ENCODE data around the gene MGMT. TPM values are rescaled to one million over a fixed set of nuclear protein-coding genes. Genes with fewer than 3 reads are reported as not detected.

The MGMT gene
- total RNA-seq, 2 experiments from 2014 or later: 24.6 to 26.0 TPM

DNA sequence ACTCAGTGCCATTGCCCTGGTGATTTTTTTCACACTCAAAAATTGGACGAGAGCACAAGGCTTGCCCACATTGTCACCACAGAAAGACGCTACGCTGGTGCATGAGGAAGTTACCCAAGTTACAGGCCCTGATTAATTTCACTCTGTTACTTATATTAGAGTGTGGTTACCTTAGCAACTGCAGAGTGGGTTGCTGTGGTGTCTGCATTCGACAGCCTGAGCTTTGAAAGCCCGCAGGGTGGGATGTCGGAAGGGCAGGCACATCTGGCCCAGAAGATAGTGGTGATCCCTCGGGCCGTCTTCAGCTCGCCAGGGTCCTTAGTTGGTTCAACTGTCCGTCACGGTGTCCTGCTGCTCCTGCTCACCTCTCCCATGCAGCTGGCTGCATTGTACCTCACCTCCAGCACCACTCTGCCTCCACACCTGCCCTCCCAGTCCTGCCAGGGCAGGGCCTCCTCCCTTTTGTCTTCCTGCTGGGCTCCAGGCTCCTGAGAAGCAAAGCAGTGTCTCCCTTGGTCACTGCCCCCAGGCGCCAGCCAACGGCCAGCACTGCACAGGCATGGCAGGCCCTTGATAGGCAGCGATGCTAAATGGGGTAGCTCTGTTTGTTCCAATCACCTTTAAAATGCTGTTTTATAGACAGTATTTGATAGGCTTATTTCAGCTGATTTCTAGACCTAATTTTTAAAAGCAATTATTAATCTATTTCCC is 329.8 kb downstream of the MGMT start:
- intact Hi-C loops (cut with micrococcal nuclease): no loop called here
- CTCF ChIA-PET: no interaction called here
- Mint-ChIP-seq H3K27me3 (ENCODE audit: low read depth) (no peaks in the 10 kb centered on the region), H3K9me3 (peaks cover 44% of the 10 kb centered on the region), H3K4me3 (no peak overlapping the region), H3K27ac (no peak overlapping the region), H3K36me3 (ENCODE audit: low read depth) (peaks cover 7% of the 10 kb centered on the region), H3K4me1 (ENCODE audit: low read depth) (no peaks in the 10 kb centered on the region)
- DNase-seq: no peak

DNA sequence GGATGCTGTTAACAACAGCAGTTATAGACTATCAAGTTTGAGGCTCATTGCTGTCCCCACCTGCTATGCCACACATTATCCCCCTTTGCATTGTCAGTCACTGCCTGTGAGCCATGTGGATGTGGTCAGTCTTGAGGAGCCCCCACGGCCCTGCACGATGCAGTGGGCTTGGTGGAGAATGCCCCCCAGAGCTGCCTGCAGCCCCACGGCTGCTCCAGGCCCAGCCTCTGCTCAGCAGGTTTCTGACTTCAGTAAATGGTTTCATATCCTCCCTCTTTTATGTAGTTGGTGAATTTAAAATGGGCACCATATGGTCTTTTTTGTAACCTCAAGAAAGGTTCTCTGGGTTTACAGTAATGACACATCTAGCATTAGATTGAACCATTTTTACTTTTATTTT is 332.9 kb downstream of the MGMT start:
- H3K36me3 Mint-ChIP-seq (ENCODE audit: low read depth): peaks cover 6% of the 10 kb centered on the region
- H3K4me1 Mint-ChIP-seq (ENCODE audit: low read depth): no peaks in the 10 kb centered on the region
- H3K27ac Mint-ChIP-seq: no peak overlapping the region
- CTCF ChIA-PET: no interaction called here
- no peak for DNase-seq
- no peak overlapping the region for H3K4me3 Mint-ChIP-seq
- peaks cover 33% of the 10 kb centered on the region for H3K9me3 Mint-ChIP-seq
- intact Hi-C loops (cut with micrococcal nuclease): no loop called here
- peaks cover 2% of the 10 kb centered on the region for H3K27me3 Mint-ChIP-seq (ENCODE audit: low read depth)

DNA sequence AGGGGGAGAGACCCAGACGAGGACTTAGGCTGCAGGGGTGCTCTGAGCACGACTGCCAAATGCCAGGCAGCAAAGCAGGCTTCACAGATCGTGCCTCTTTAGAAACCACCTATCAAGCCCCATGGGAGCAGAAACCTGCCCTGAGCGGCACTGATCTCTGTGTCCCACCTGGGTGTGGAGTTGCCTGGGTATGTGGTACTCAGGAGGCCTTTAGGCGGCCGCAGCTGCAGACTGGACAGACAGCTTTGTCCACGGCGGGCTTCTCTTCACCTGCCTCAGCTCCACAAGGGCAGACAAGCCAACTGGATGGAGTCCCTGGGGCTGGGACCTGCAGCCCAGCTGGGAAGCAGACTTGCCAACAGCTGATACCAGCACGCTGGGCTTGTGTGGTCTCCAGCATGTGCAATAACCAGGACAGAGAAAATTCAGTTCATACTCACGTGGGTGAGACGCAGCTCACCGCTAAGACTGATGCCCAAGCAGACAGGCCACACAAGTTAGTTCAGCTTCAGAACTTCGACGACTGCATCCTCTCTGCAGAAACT is 333.8 kb downstream of the MGMT start:
- peaks cover 4% of the 10 kb centered on the region for H3K36me3 Mint-ChIP-seq (ENCODE audit: low read depth)
- CTCF ChIA-PET: no interaction called here
- peaks cover 2% of the 10 kb centered on the region for H3K27me3 Mint-ChIP-seq (ENCODE audit: low read depth)
- H3K9me3 Mint-ChIP-seq: peaks cover 32% of the 10 kb centered on the region
- H3K4me1 Mint-ChIP-seq (ENCODE audit: low read depth): no peaks in the 10 kb centered on the region
- no peak overlapping the region for H3K27ac Mint-ChIP-seq
- intact Hi-C loops (cut with micrococcal nuclease): no loop called here
- no peak for DNase-seq
- no peak overlapping the region for H3K4me3 Mint-ChIP-seq

DNA sequence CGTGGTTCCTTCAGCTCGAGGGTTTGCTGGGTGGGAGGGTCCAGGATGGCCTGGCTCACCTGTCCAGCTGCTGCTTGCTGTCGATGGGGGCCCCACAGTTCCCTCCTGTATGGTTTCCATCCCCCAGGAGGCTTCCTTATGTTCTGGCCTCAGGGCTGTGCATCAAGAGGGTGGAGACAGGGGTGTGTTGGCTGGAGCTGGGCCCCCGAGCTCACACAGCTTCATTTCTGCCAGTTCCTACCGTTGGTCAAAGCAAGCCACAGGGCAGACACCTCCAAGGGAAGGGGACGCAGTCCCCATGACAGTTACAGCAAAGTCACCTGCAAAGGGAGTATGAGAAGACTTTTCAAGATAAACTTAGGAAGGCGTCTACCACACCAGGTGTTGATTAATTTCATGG is 340.2 kb downstream of the MGMT start:
- Mint-ChIP-seq H3K27me3 (ENCODE audit: low read depth) (peaks cover 5% of the 10 kb centered on the region), H3K4me1 (ENCODE audit: low read depth) (no peaks in the 10 kb centered on the region), H3K36me3 (ENCODE audit: low read depth) (peaks cover 9% of the 10 kb centered on the region), H3K27ac (no peak overlapping the region), H3K4me3 (no peak overlapping the region), H3K9me3 (peaks cover 21% of the 10 kb centered on the region)
- no peak for DNase-seq
- intact Hi-C loops (cut with micrococcal nuclease): no loop called here
- CTCF ChIA-PET: no interaction called here

DNA sequence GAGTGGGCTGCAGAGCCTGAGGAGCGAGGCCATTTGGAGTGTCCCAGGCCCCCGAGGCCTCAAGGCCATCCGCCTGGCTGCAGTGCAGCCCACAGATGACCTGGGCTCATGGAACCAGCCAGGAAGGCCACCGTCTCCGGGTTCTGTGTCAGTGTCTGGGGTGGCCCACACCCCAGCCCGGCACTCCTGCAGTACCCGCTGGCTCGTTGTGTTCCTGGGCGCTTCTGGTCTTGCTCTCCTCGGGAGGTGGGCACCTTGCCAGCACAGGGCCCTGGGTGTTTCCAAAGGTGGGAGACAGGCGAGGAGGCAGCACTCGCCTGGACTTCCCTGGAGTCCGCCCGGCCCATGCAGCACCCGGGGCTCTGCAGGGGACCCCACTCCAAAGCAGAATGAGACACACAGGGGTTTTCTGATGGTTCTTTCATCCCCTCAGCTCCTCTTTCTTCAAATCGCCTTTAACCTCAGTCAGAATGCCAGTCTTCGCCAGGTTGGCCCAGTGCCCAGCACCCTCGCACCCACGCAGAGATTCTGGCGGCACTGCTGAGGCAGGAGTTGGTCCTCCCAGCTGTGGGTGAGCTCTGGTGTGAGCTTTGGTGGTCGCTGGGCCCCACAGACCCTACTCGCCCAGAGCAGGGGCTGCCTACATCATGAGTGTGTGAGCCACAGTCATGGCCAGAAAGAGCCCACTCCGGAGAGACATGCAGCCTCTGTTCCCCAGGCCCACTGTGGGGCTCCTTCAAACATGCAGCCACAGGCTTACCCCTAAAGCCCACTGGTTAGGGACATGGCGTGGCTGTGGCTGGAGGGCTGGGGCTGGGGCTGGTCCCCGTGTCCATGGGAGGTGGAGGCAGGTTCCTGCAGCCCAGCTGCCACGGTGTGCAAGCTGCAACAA is 341.3 kb downstream of the MGMT start:
- Mint-ChIP-seq H3K9me3 (peaks cover 21% of the 10 kb centered on the region), H3K27me3 (ENCODE audit: low read depth) (peaks cover 5% of the 10 kb centered on the region), H3K4me3 (no peak overlapping the region), H3K27ac (no peak overlapping the region), H3K4me1 (ENCODE audit: low read depth) (no peaks in the 10 kb centered on the region), H3K36me3 (ENCODE audit: low read depth) (peaks cover 9% of the 10 kb centered on the region)
- intact Hi-C loops (cut with micrococcal nuclease): no loop called here
- CTCF ChIA-PET: no interaction called here
- no peak for DNase-seq

DNA sequence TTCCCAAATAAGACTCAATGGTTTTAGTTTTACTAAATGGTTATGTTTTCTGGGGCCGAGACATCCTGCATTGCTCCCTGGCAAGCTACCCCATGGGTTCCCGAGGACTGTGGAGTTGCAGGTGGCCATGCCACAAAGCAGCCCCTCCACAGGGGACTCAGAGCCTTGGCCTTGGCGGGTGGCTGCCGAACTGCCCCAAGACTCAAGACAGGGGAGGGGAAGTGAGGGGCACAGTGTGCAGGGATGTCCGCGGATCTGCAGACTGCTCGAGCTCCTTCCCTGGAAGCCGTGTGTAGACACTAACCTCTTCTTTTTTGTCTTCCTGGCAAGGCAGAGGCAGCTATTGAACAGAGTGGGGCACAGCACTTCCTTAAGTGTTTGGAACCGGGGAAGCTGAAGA is 342.4 kb downstream of the MGMT start:
- H3K27me3 Mint-ChIP-seq (ENCODE audit: low read depth): peaks cover 3% of the 10 kb centered on the region
- no peaks in the 10 kb centered on the region for H3K4me1 Mint-ChIP-seq (ENCODE audit: low read depth)
- CTCF ChIA-PET: no interaction called here
- peaks cover 6% of the 10 kb centered on the region for H3K36me3 Mint-ChIP-seq (ENCODE audit: low read depth)
- H3K4me3 Mint-ChIP-seq: no peak overlapping the region
- intact Hi-C loops (cut with micrococcal nuclease): no loop called here
- no peak for DNase-seq
- H3K27ac Mint-ChIP-seq: no peak overlapping the region
- peaks cover 12% of the 10 kb centered on the region for H3K9me3 Mint-ChIP-seq

DNA sequence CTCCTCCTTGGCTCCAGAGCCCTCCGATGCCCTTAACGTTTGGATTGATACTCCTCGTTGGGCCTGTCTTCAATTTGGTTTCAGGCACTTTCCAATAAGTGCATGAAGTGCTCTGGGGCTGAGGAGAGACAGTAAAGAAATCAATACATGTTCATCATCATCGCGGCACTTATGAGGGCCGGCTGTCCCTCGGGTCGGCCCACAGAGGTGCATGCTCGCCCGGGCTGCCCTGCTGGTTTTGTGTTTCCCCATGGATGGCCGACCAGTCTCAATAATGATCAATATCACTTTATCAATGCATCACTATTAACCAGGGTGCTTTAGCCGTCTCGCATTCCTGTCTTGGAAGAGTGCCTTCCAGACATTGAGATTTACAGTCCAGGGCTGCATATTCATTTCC is 342.8 kb downstream of the MGMT start:
- Mint-ChIP-seq H3K36me3 (ENCODE audit: low read depth) (peaks cover 5% of the 10 kb centered on the region), H3K27ac (no peak overlapping the region), H3K27me3 (ENCODE audit: low read depth) (peaks cover 3% of the 10 kb centered on the region), H3K4me3 (no peak overlapping the region), H3K9me3 (peaks cover 11% of the 10 kb centered on the region), H3K4me1 (ENCODE audit: low read depth) (no peaks in the 10 kb centered on the region)
- DNase-seq: no peak
- CTCF ChIA-PET: no interaction called here
- intact Hi-C loops (cut with micrococcal nuclease): no loop called here

DNA sequence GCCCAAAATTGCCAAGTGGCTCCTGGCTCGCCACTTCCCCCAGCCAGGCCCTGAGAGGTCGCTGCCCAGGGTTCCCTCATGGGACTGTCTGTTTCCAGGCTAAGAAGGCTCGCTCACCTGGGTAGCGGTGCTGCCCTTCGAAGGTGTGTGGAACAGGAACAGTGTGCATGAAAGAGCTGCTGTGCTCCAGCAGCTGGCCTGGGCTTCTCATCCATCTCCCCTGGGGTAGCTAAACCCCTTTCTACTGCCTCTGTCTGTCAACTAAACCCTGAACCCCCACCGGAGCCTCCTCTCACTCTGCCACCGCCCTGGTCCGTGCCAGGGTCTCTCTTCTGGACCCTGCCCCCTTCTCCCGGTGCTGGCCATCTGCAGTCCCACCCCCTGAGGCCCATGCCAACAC is 344.2 kb downstream of the MGMT start:
- no peaks in the 10 kb centered on the region for H3K4me1 Mint-ChIP-seq (ENCODE audit: low read depth)
- H3K27ac Mint-ChIP-seq: no peak overlapping the region
- peaks cover 3% of the 10 kb centered on the region for H3K27me3 Mint-ChIP-seq (ENCODE audit: low read depth)
- peaks cover 6% of the 10 kb centered on the region for H3K9me3 Mint-ChIP-seq
- DNase-seq: no peak
- peaks cover 5% of the 10 kb centered on the region for H3K36me3 Mint-ChIP-seq (ENCODE audit: low read depth)
- intact Hi-C loops (cut with micrococcal nuclease): no loop called here
- CTCF ChIA-PET: no interaction called here
- no peak overlapping the region for H3K4me3 Mint-ChIP-seq

DNA sequence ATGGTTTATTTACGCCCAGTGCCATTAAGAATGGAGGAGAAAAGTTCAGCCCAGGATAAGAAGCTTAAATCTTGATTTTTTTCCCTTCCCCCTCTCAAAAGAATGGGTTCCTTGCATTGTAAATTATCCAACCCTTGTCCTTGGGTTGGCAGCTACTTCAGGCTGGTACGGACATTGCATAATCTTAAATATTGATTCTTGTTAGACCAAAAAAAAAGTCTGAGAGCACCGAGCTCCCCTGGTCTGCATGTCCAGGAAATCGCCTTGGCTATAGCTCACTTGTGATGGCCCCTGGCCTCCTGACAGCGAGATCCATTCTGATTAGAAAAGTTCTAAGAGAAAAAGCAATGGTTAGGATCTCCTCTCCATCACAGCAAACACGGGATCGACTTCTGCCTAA is 345.4 kb downstream of the MGMT start:
- H3K4me3 Mint-ChIP-seq: no peak overlapping the region
- no peak overlapping the region for H3K27ac Mint-ChIP-seq
- peaks cover 1% of the 10 kb centered on the region for H3K9me3 Mint-ChIP-seq
- no peaks in the 10 kb centered on the region for H3K36me3 Mint-ChIP-seq (ENCODE audit: low read depth)
- CTCF ChIA-PET: no interaction called here
- peaks cover 3% of the 10 kb centered on the region for H3K27me3 Mint-ChIP-seq (ENCODE audit: low read depth)
- DNase-seq: no peak
- intact Hi-C loops (cut with micrococcal nuclease): no loop called here
- H3K4me1 Mint-ChIP-seq (ENCODE audit: low read depth): no peaks in the 10 kb centered on the region

DNA sequence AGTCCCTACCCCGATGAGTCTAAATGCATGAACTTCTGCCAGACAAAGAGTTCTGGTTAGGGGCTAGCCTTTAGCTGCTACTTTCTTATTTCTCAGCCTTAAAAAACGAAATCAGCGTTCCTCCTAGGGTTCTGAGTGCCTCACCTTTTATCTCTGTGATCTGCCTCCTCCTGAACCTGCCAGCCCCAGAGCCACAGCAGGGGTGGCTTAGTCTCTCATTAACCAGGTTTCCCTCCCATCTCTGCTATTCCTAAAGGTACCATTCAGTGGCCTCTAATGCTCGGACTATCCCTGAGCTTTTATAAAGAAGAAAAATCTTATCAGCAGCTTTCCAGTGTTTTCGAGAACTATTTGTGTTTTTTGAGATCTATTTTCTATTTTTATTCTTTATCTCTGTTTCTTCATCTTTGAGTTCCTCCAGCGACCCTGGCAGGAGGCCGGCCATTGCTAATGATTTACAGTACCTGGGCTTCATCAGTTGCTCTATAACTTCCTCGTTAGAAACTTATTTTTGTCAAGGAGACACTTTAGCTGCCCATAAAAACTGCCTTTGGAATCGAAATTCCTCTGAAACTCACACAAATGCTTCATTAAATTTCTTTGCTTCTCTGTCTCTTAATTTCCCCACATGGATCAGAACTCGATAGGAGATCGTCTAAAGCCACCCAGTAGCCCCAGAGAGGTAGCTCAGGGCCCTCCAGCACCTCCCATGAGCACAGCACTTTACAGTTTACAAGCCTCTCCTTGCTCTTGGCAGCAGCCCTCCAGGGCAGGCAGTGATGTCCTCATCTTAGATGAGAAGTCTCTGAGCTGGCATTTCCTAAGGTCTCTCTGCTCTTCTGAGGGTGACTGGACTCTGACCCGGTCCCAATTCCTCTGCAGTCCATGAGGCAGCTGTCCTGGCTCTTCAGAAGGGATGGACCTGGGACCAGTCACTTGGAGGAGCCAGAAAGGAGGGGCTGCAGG is 347.9 kb downstream of the MGMT start:
- Mint-ChIP-seq H3K36me3 (ENCODE audit: low read depth) (peaks cover 2% of the 10 kb centered on the region), H3K27me3 (ENCODE audit: low read depth) (peaks cover 5% of the 10 kb centered on the region), H3K9me3 (peaks cover 8% of the 10 kb centered on the region), H3K27ac (no peak overlapping the region), H3K4me3 (no peak overlapping the region), H3K4me1 (ENCODE audit: low read depth) (no peaks in the 10 kb centered on the region)
- intact Hi-C loops (cut with micrococcal nuclease): no loop called here
- CTCF ChIA-PET: interaction anchor here (0.6 kb wide), 1 partner anchor 505 kb away, joined by 3 read pairs; no protein-coding TSS in a partner anchor
- DNase-seq: no peak

DNA sequence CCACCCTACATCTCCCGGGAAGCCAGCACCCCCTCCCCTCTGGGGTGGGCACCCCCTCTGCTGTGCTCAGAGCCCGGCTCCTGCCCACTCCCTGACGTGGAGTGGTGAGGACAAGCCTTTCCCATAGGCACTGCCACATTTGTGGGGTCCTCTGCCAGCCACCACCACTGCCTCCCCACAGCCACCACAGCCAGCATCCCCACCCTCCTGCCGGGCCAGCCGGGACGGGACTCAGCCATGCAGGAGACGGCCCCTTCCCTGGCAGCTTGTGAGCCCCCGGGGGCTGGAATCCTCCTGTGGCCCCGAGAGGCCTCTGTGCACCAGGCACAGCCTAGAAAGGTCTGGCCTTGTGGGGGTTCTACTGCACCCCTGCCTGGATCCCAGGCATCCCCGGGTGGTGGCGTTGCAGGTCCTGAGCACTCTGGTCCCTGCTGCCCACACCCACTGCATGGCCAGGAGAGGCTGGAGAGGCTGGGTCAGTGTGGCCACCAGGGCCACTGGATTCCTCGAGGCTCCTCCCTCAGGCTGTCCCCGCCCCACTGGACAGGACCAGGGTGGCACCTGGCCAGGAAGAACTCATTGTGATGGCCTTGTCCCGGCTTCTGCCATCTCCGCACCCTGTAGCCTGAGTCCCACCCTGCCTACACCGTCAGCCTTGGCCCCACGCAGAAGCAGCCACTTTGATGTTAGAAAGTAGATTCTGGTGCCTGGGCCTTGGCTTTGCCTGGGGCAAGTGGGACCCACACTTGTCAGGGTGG is 349.0 kb downstream of the MGMT start:
- Mint-ChIP-seq H3K27ac (no peak overlapping the region), H3K4me3 (no peak overlapping the region), H3K27me3 (ENCODE audit: low read depth) (peaks cover 5% of the 10 kb centered on the region), H3K36me3 (ENCODE audit: low read depth) (peaks cover 2% of the 10 kb centered on the region), H3K4me1 (ENCODE audit: low read depth) (no peaks in the 10 kb centered on the region), H3K9me3 (peaks cover 8% of the 10 kb centered on the region)
- no peak for DNase-seq
- intact Hi-C loops (cut with micrococcal nuclease): no loop called here
- CTCF ChIA-PET: interaction anchor here (0.6 kb wide), 1 partner anchor 506 kb away, joined by 3 read pairs; no protein-coding TSS in a partner anchor

All from activated naive CD4-positive, alpha-beta T cell treated with anti-CD3 and anti-CD28 coated beads for 36 hours (primary cell).